GM19240 (cell line): ENCODE results near the gene ANXA8.
"Not testable (repeated sequence)": the region's sequence is repeated elsewhere in the genome, so short reads cannot be mapped to it uniquely, and the experiment has no call there.

Experiments used
- DNase-seq: peaks from one replicate; pipeline ENCODE4 v3.0.0; 2011; ENCODE audit warnings: low spot score; ENCODE audit not compliant: insufficient read length

The ANXA8 gene, protein sequence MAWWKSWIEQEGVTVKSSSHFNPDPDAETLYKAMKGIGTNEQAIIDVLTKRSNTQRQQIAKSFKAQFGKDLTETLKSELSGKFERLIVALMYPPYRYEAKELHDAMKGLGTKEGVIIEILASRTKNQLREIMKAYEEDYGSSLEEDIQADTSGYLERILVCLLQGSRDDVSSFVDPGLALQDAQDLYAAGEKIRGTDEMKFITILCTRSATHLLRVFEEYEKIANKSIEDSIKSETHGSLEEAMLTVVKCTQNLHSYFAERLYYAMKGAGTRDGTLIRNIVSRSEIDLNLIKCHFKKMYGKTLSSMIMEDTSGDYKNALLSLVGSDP

DNA sequence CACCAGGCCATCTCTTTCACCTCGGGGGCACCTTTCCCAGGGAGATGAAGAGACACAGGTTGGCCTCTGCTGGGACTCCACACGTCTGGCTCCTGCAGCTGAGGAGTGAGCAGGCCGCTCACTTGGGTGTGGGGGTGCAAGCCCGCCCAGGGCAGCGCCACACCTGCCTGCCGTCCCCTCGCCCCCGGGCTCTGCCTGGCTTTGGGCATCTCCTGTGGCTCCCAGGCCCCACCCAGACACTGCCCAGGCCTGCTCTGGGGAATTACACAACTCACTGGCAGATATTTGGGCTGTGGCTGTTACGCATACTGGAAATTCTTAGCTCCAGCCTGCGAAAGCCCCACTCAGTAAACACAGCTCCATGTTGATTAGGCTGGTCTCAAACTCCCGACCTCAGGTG is at the start of gene ANXA8:
ANXA8 (minus strand) TSS at position 193 of the 400 bp plus-strand sequence; CDS start at position 11, 182 bp downstream.
- not testable (repeated sequence) for DNase-seq

DNA sequence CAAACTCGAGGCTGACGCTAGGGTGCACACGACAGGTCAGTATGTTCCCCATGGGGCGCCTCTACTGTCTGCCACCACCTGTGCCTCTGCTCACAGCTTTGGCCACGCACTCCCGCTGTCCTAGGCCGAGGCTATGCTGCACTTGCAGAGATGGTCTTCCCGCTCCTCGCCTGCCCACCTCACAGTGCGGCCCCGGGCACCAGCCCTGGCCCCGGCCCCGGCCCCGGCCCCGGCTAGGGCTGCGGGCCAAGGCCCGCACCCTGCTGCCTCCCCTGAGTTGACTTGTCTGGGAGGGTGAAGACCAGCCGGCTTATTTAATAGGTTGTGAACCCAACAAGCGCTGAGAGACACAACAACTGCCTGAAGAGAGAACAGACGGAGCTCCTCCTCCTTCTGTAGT is 39.6 kb upstream of the ANXA8 start, which contains the start of gene AGAP9:
AGAP9 (minus strand) TSS at position 164 of the 400 bp plus-strand sequence; CDS start at position 52, 112 bp downstream.
- not testable (repeated sequence) for DNase-seq

DNA sequence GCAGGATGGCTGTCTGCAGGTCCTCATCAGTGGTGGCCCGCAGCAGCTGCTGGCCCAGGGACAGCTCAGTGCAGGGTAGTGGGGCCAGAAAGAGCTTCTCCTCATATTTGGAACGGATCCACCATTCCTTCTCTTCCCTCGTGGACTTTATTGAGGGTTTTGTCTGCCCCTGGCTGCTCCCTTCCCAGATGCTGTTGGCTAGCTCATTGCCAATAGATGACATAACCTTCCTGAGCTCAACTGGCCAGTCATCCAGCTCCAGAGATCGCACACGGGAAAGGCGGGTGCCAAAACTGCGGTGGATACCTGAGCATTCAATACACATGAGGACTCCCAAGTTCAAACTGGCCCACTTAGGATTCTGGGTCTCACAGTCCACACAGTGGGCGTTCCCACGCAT is 18.4 kb upstream of the ANXA8 start:
- not testable (repeated sequence) for DNase-seq

DNA sequence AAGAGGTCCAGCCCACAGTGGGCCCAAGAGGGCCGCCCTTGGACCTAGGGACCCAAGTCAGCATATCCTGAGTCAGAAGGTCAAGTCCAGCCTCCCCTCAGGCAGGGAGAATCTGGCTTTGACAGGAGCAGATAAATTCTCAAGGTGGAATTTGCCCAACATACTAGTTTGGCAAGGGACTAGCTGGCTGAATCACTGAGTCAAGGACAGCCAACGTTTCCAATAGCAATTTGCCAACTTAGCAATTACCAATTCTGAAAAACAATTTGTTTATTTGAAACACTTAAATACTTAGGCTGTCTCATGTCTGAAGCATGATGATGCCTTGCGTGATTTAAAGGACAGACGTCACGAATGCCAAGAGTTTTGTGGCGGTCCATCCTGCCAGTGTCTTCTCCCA is 10.3 kb upstream of the ANXA8 start:
- DNase-seq, result not testable (repeated sequence)

DNA sequence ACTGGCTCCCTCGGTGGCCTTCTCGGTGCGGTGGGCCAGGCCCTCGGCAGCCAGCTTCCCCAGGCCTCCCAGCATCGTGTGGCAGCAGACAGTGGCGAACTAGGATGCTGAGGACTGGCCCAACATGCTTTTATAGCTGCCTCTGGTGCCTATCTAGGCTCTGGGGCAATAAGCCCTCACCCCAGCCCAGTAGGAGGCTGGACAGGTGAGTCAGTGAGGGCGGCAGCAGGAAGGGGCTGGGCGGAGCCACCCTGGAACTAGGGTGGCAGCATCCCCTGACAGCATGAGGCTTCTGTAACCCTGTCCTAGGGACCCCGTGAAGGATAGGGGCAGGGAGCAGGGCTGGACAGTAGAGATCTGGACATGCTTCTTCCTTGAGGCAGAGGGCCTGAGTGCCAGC is 7.7 kb upstream of the ANXA8 start, which contains the start of gene FAM25G:
FAM25G (minus strand) TSS at position 101 of the 400 bp plus-strand sequence; CDS start at position 75, 26 bp downstream.
- not testable (repeated sequence) for DNase-seq

DNA sequence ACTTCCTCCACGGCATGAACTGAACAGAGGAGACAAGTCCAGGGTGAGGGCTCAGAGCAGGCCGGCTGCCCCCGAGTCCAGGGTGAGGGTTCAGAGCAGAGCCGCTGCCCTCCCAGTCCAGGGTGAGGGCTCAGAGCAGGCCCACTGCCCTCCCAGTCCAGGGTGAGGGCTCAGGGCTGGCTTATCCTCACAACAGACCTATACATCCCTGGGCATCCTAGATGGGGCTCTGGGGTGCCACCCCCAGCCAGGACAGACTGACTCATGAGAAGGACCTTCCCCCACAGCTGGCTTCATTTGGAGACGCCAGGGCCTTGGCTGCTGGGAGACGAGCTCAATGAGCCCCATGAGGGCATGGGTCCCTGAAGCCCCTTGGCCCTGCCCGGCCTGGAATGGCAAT is 5.7 kb upstream of the ANXA8 start:
- not testable (repeated sequence) for DNase-seq

DNA sequence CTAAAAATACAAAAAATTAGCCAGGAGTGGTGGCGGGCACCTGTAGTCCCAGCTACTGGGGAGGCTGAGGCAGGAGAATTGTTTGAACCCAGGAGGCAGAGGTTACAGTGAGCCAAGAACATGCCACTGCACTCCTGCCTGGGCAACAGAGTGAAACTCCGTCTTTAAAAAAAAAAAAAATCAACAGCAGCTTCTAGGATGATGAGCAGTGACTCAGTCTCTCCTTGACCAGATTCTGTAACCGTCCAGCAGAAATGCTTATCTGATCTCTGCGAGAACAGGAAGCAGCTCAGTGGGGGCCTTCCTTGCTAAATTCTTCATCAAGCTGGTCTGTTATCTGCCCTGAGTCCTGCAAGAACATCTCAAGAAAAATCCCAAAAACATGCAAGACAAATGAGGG is 2.0 kb upstream of the ANXA8 start:
- DNase-seq, result not testable (repeated sequence)

DNA sequence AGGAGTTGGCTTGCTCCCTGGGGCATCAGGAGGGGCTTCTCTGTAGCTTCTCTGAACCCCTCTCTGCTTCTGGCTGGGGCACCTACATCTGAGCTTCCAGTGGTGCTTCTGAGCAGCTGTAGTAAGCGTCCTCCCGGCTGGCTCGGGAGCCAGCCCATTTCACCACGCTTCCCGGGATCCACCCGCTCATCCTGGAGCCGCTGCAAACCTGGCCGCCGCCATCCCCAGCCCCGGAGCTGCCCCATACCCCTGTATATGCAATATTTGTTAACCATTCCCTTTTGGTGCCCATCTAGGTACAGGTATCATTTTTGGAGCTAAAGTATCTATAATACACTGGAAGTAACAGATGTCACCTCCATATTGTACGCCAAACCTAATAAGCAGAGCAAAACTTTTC is 871 bp upstream of the ANXA8 start:
- DNase-seq, result not testable (repeated sequence)

DNA sequence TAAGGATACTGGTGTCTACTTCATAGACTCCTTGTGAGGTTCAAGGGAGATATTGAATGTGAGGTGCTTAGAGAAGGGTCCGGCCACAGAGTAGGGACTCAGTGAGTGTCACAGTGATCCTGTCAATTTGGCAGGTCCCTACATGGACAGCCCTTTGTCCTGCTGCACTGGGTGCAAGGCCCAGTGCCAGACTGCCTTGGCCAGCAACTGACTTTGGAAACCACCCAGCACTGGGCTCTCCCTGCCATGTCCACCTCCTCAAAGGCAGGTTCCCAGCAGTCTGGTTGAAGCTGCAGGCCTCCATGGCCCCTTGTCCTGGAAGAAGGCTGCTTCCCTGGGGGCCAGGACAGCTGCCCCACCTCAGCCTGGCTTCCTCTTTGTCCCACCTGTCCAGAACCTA is 1.5 kb downstream of the ANXA8 start:
- DNase-seq, result not testable (repeated sequence)

DNA sequence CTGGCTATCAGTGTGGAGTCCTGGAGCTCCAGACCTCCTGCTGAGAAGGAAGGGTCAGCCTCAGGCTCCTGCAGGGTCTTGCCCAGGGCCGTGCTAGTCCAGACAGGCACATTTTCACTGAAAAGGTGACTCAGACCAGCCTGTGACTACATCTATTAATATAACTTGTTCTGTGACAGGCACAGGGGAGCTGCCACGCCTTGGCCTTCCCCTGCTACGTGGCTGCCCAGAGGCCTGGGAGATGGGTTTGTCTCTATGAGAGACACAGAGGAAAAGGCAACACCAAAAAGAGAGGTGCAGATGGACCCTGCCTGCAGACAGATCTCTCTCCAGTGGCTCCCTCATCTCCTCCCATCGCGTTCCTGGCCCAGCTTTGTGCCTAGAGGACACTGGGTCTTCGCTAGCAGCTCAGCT is 2.1 kb downstream of the ANXA8 start:
- not testable (repeated sequence) for DNase-seq

DNA sequence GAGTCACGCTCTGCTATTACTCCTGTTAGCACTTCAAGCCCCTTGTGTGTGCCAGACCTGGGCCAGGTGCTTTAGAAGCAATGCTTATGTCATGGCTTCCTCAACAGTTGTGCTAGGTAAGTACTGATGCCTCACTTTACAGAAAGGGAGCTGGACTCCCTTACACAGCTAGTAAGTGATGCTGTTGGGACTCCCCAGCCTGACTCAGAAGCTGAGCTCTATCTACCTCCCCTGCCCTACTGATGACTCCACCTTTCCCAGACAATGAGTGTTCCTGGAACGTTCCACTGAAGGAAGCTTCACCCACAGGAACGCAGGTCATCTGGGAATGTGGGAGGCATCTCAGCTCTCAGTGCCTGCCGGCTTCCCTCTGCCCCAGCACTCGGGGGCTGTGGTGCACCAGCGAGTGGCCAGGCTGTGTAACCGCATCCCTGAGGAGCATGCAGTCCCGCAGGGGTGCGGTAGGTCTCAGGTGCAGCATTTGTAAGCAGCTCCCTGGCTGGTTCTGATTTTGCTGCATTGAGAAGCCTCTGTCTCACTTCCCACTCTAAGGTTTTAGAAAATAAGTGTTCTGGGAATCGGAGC is 2.6 kb downstream of the ANXA8 start:
- not testable (repeated sequence) for DNase-seq

DNA sequence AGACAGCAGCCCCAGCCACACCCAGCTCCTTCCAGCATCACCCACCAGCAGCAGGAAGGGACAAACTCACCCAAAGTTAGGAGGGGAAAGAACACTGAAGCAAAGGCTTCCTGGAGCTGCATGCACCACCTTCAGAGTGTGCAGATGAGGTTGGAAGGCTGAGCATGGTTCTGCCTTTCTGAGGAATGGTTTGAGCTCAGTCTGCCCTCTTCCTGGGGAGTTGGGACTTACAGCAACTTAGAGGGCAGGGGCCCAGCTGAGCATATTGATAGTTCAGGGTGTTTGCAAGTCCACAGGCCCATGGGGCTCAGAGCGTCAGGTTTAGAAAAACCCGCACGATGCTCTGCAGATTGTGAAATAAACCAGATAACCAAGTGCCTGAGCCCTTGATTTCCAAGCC is 3.8 kb downstream of the ANXA8 start:
- DNase-seq, result not testable (repeated sequence)

DNA sequence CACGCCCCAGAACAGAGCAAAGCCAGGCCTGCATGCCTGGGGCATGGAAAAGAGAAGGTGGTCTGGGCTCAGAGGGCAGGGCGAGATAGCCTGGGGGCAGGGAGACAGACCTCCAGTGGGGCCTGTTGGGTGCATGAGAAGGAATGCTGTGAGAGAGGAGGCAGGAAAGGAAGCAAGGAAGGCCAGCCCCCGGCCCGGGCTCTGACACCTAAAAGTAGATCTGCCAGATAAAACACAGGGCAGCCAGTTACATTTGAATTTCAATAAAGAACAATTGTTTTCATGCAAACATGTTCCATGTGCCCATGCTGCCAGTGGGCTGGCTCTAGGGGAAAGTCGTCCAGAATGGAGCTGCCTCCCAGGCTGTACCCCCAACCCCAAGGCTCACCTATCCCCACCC is 5.8 kb downstream of the ANXA8 start:
- DNase-seq, result not testable (repeated sequence)

DNA sequence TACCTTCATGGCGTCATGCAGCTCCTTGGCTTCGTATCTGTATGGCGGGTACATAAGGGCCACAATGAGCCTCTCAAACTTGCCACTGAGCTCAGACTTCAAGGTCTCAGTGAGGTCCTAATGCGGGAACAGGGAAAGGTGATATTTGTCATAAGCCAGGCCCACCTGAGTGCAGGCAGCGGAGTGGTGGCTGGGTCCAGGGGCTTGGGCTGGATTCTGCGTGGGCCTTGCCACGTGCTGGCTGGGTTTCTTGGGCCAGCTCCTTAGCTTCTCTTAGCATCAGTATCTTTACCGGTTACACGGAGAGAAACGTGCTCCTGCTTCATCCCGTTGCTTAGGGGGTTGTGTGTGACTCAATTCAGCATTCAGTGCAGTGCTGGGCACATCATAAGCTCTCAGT is 6.8 kb downstream of the ANXA8 start:
- DNase-seq, result not testable (repeated sequence)

DNA sequence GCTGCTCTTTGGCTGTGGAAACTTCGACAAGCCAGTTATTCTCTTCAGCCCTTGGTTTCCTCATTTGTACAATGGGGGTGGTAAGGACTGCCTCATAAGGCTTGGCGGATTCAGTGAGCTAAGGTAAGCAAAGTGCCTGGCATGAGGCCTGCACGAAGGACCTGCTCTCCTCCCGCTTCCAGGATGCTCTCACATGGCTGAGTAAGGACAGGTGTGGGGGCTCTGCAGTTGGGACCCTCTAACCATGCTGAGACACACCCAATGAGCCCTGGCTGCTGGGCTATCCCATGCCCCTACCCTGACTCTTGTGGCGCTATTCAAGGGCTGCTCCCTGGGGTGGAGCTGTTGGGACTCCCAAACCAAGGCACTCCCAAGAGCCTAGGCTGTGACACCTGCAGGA is 8.8 kb downstream of the ANXA8 start:
- not testable (repeated sequence) for DNase-seq

DNA sequence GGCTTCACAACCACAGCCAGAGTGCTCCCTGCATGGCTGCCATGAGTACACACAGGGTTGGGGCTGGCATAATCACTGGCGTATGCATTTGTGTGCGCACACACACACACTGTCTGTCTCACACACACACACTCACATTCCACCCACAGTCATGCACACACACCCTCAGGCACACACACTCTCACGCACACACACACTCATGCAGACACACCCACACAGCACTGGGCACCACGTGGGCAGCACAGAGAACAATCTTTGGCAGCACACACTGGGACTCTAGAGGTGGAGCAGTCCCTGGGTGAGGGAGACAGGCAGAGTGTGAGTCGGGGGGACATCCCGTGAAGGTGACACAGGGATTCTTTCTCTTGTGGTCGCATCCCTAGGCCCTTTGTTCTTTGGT is 10.4 kb downstream of the ANXA8 start:
- DNase-seq, result not testable (repeated sequence)

DNA sequence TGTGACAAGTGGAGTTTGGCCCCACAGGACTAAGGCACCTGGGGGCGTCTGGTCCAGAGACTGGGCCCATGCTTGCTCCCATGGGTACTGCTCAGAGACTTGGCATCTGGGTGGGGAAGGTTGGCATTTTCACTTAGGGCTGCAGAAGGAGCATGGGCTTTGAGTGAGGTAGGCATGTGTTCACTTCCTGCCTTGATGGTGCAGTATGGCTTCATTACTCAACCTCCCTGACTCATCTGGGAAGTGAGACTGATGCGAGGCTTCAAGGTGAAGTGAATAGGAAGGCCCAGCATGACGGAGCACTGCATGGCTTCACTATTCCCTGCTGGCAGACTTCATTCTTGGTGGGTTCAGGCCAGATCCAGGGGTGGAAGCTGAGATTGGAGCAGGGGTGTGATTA is 11.3 kb downstream of the ANXA8 start:
- DNase-seq, result not testable (repeated sequence)

DNA sequence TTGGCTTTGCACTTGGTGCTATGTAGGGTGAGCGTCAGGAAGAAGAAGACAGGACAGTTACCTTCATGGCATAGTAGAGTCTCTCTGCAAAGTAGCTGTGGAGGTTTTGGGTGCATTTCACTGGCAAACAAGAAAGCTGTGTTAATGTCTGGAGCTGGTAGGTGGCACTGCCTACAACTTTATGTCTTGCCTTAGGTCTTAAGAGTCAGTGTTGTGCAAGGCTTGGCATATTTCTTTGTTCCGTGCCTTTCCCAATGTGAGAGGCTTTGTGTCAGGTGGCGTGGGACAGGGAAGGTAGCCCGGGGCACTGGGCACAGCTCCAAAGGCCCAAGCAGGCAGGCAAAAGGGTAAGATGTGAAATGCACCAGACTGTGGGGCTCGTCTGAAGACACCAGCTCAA is 11.8 kb downstream of the ANXA8 start:
- DNase-seq, result not testable (repeated sequence)

DNA sequence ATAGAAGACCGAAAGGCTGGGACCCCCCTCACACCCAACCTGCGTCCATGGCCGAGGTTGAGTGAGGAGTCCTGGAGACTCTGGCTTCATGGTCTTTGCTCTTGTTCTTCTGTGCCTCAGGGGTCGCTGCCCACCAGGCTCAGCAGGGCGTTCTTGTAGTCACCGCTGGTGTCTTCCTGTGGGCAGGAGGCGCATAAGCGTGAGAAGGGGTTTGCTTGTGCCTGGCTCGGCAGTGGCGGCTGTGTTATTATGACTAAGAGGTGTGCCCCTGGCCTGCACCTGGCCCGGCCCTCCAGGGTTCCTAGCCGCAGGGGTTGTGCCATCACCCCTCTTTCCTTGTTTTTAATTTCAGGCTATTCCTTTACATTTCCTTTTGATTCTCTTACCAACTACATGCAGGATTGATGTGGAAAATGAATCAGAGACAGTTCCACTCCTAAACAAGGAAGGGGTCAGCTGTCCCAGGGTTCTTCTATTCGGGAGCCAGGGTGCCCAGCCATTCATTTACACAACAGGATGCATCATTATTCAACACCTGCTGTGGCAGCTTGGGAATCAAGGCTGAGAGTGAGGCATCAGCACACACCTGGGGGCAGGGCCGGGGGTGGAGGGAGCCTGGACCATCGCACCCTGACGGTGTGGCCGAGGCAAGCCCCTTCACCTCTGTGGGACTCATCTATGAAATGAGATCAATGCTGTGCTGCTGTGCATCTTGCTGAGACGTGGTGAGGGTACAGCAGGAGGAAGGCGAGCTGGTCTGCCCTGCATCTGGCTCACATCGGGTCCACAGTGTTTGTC is 15.0 kb downstream of the ANXA8 start:
- DNase-seq, result not testable (repeated sequence)

DNA sequence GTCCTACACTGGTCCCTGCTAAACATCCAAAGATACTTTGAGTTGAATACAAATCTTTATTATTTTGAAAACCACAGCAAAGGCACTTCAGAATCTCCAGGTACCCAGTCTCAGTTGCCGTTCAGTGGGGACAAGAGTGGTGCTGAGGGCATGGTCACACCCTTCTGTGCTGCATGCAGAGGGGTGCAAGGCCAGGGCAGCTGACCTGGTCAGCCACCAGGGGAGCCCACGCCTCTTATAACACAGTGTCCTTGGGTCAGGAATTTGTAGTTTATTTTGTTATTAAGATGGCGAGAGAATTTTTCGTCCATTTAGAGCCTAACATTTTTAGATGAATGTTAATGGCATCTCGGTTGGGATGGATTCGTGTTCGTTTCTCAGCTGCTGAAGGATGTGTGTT is 16.0 kb downstream of the ANXA8 start:
- DNase-seq, result not testable (repeated sequence)

DNA sequence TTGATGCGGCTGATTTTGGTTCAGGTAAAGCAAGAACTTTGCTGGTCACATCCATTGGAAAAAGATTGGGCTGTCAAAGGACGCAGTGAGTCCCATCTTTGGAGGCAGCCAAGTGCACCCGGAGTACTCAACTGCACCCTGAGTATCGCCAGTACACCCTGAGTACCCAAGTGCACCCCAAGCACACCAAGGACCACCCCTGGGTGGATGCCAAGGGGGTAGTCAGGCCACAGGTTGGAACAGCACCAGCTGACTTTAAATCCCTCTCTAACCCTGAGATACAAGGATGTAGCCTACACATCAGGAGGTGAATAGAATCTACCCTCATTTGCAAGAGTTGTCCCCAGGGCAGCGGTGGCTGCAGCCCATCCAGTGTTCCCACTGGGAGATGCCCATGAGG is 16.5 kb downstream of the ANXA8 start:
- DNase-seq, result not testable (repeated sequence)
